ENCODE results near the gene LCMT1. TPM values are rescaled to one million over a fixed set of nuclear protein-coding genes. Genes with fewer than 3 reads are reported as not detected.

Gene LCMT1
- total RNA-seq, 1 donor from 2014 or later = 39.1 TPM

Other genes with a start within 250 kb of the LCMT1 start
- gene ARHGAP17, start 96.4 kb upstream of the LCMT1 start, total RNA-seq = 80.2 and 87.3 TPM in 2 replicates
- gene AQP8, start 105.2 kb downstream of the LCMT1 start, total RNA-seq = not detected in 2 replicates
- gene ZKSCAN2, start 146.1 kb downstream of the LCMT1 start, total RNA-seq = 6.1 and 6.4 TPM in 2 replicates

All from activated T-helper 1 cell treated with anti-CD3 and anti-CD28 coated beads, Interleukin-12 subunit alpha, Interleukin-12 subunit beta, Interleukin-2, Interleukin-4 antibody, amounts not matched to agents 30 ng/mL and 10 ng/mL and 1 ng/mL, durations not matched to agents 14 hours and 24 hours and 36 hours (primary cell).